ENCODE results near the gene LACTB.

LACTB gene

DNA sequence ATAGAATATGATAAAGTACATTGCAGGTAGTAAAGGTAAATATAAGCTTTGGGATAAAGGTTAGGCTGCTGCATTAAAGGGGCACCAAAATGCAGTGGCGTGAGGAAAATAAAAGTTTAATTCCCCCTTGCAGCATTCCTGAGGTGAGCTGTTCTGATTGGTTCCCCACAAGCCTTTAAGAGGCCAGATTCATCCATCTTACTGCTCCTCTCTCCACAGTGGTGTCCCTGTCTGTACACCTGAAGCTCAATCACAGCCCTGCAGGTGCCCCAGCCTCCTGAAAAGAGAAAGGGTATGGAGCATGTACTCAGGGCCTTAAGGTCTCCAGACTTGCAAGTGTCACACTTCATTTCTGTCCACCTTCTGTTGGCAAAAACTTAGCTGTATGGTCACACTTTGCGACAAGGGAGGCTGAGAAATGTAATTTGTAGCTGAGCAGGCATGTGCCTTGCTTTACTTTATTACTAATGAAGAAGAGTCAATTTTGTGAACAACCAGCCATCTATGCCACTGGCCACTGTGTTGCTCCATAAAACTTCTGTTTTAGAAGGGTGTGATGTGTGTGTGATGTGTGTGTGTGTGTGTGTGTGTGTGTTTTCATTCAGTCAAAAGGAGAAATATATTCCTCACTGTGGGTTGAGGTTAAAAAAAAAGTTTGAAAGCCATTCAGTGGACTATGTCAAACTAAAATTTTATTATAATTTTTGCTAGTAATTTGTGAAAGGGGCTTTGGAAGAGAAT, 12.8 kb downstream of the LACTB start:
- ChIA-PET POLR2A (no interaction called here), CTCF (interaction anchor here (0.7 to 2.7 kb wide), 5 partner anchors 9 to 63 kb away, joined by 3 to 9 read pairs (median 4); partner anchors contain the start of gene RPS27L)
- DNase-seq (ENCODE audit: extremely low spot score) = no peak
- TF ChIP-seq, protein P1, sequence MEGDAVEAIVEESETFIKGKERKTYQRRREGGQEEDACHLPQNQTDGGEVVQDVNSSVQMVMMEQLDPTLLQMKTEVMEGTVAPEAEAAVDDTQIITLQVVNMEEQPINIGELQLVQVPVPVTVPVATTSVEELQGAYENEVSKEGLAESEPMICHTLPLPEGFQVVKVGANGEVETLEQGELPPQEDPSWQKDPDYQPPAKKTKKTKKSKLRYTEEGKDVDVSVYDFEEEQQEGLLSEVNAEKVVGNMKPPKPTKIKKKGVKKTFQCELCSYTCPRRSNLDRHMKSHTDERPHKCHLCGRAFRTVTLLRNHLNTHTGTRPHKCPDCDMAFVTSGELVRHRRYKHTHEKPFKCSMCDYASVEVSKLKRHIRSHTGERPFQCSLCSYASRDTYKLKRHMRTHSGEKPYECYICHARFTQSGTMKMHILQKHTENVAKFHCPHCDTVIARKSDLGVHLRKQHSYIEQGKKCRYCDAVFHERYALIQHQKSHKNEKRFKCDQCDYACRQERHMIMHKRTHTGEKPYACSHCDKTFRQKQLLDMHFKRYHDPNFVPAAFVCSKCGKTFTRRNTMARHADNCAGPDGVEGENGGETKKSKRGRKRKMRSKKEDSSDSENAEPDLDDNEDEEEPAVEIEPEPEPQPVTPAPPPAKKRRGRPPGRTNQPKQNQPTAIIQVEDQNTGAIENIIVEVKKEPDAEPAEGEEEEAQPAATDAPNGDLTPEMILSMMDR (IDR thresholded peaks at IDR 0.05; ENCODE audit: control extremely low read depth, extremely low read depth, low read depth, missing control alignments) = no peak

DNA sequence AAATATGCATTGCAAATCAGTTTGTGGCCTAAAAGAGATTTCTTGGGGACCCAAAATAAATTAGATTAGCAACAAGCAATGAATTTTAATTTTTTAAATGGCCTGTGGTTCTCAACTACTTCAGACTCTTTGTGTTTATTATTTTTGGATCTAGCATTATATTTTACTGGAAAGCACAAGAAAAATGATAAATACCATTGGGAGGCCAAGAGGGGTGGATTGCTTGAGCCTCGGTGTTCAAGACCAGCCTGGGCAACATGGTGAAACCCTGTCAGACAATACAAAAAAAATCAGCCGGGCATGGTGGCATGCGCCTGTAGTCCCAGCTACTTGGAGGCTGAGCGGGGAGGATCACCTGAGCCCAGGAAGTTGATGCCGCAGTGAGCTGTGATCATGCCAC, 13.6 kb downstream of the LACTB start:
- DNase-seq (ENCODE audit: extremely low spot score) = no peak
- CTCF ChIA-PET = interaction anchor here (0.7 to 2.7 kb wide), 8 partner anchors 10 to 153 kb away, joined by 3 to 9 read pairs (median 4); partner anchors contain the start of gene RPS27L
- TF ChIP-seq, protein P1 (IDR thresholded peaks at IDR 0.05; ENCODE audit: control extremely low read depth, extremely low read depth, low read depth, missing control alignments) = no peak
- POLR2A ChIA-PET = interaction anchor here (0.6 to 0.8 kb wide), 3 partner anchors 12 to 386 kb away, joined by 3 to 9 read pairs (median 4); no protein-coding TSS in a partner anchor

DNA sequence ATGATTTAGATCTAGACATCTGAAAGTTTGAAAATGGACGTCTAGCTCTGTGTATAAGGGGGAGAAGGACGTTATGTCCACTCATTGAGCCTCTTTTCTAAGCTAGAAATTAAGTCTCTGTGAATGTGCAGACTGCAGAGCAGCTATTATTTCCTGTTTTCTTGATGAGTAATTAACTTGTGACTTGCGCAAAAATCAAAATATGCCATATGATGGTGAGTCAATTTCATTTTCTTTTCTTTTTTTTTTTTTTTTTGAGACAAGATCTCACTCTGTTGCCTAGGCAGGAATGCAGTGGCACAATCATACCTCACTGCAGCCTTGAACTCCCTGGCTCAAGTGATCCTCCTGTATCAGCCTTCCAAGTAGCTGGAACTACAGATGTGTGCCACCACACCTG, 14.1 kb downstream of the LACTB start:
- ChIA-PET CTCF (interaction anchor here (0.7 to 2.7 kb wide), 6 partner anchors 10 to 153 kb away, joined by 3 to 9 read pairs (median 4); no protein-coding TSS in a partner anchor), POLR2A (interaction anchor here (0.7 to 0.8 kb wide), 2 partner anchors 12 to 288 kb away, joined by 4 to 9 read pairs; no protein-coding TSS in a partner anchor)
- TF ChIP-seq, protein P1 (IDR thresholded peaks at IDR 0.05; ENCODE audit: control extremely low read depth, extremely low read depth, low read depth, missing control alignments) = no peak
- DNase-seq (ENCODE audit: extremely low spot score) = no peak

DNA sequence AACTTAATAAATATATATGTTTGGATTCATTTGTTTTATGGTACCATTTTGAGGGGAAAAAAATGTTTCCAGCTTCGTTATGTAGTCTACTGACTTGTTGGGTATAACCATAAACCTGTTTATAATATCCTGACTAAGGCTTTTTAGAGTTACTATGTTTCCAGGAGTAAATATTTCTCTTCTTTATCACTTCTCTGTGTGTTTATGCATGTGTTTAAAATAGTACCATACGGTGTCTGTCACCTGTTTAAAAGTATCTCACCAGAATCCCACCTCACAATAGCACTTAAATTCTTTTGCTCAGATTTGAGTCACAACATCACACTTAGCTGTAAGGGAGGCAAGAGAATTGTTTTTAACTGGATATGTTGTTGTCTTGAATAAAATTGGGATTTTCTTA, 15.1 kb downstream of the LACTB start:
- no peak for DNase-seq (ENCODE audit: extremely low spot score)
- TF ChIP-seq, protein P1 (IDR thresholded peaks at IDR 0.05; ENCODE audit: control extremely low read depth, extremely low read depth, low read depth, missing control alignments) = no peak
- POLR2A ChIA-PET = no interaction called here
- CTCF ChIA-PET = interaction anchor here (1.0 to 2.7 kb wide), 6 partner anchors 10 to 152 kb away, joined by 3 to 9 read pairs (median 4); no protein-coding TSS in a partner anchor

DNA sequence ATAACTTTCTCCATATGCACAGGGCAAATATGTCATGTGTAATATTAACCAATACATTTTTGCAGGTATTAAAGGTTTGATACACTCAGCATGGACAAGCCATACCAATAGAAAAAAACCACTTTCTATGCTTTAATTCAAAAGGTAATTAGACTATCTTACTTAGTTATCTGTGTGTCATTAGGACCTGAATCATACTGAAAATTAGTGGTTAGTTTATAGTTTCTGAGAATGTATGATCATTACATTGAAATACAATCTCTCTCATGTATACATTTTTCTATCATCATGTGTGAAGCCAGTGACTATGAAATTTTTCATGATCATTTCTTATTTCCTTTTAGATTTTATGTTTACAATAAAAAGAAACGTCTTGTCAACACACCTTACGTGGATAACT, 19.3 kb downstream of the LACTB start:
- CTCF ChIA-PET = no interaction called here
- POLR2A ChIA-PET = no interaction called here
- no peak for DNase-seq (ENCODE audit: extremely low spot score)
- TF ChIP-seq, protein P1 (IDR thresholded peaks at IDR 0.05; ENCODE audit: control extremely low read depth, extremely low read depth, low read depth, missing control alignments) = no peak

DNA sequence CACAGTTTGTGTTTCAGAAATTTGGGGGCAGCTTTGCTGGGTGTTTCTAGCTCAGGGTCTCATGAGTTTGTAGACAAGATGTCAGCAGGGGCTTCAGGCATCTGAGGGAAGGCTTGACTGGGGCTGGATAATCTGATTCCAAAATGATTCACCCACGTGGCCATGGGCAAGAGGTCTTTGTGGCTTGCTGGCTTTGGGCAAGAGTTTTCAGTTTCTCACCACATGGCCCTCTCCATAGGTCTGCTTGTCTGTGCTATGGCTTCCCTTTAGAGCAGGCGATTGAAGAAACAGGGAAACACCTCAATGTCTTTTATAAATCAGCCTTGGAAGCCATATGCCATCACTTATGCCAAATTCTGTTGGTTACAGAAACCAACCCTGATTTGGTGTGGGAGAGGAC, 23.8 kb downstream of the LACTB start:
- TF ChIP-seq, protein P1 (IDR thresholded peaks at IDR 0.05; ENCODE audit: control extremely low read depth, extremely low read depth, low read depth, missing control alignments) = no peak
- POLR2A ChIA-PET = no interaction called here
- no peak for DNase-seq (ENCODE audit: extremely low spot score)
- CTCF ChIA-PET = interaction anchor here (1.0 to 1.5 kb wide), 2 partner anchors 10 to 11 kb away, joined by 3 read pairs; no protein-coding TSS in a partner anchor
